OCI-LY7 (cell line): ENCODE measurements around the gene MCAT. TPM values are rescaled to one million over a fixed set of nuclear protein-coding genes. Genes with fewer than 3 reads are reported as not detected.
"Not testable (repeated sequence)": the region's sequence is repeated elsewhere in the genome, so short reads cannot be mapped to it uniquely, and the experiment has no call there.

Experiments
- BruUV-seq: library from RNA; stranded (reverse); fragments of 400-500 nt; replicated peaks from 2 replicates; lab custom pipeline; 2021; lab: Mats Ljungman, UMichigan
- CTCF ChIA-PET: fragments of 300-600 bp; sonication (Branson Sonifier 250); formaldehyde crosslinking; loops from one replicate; lab custom pipeline; 2022; ENCODE audit warnings: antibody characterized with exemption; ENCODE audit not compliant: unreplicated experiment; lab: Charles Lee
- POLR2A ChIA-PET: fragments of 300-600 bp; sonication (Branson Sonifier 250); formaldehyde crosslinking; loops from one replicate; lab custom pipeline; 2022; ENCODE audit warnings: antibody characterized with exemption; lab: Charles Lee
- DNase-seq: peaks from one replicate; pipeline ENCODE4 v3.0.0-alpha.2; 2015; ENCODE audit warnings: low spot score
- H2AFZ ChIP-seq: fragments of 200-600 bp; sonication (generic), shearing (Covaris generic); 2 replicates; pipeline ENCODE4 v1.6.1; 2014; ENCODE audit warnings: mild to moderate bottlenecking, antibody characterized with exemption, low read length, moderate library complexity
- H3K27ac ChIP-seq: fragments of 200-600 bp; sonication (generic); 2 replicates; pipeline ENCODE4 v1.5.1; 2014; ENCODE audit warnings: mixed run types, low read depth, mild to moderate bottlenecking, moderate library complexity, low read length, inconsistent platforms; ENCODE audit not compliant: poor library complexity, severe bottlenecking
- H3K36me3 ChIP-seq: fragments of 200-600 bp; sonication (generic); 2 replicates; pipeline ENCODE4 v1.6.1; 2014; ENCODE audit warnings: mild to moderate bottlenecking, antibody characterized with exemption, low read length, moderate library complexity, mixed read lengths; ENCODE audit not compliant: insufficient read depth
- H3K4me1 ChIP-seq: fragments of 200-600 bp; sonication (generic); 2 replicates; pipeline ENCODE4 v1.5.1; 2014; ENCODE audit warnings: mild to moderate bottlenecking, low read length; ENCODE audit not compliant: insufficient read depth, poor library complexity, severe bottlenecking
- H3K4me2 ChIP-seq: fragments of 200-600 bp; sonication (generic); 2 replicates; pipeline ENCODE4 v1.6.1; 2014; ENCODE audit warnings: mild to moderate bottlenecking, low read length
- H3K4me3 ChIP-seq: fragments of 200-600 bp; sonication (generic); 2 replicates; pipeline ENCODE4 v1.5.1; 2014; ENCODE audit warnings: mild to moderate bottlenecking, low read depth, low read length; ENCODE audit not compliant: poor library complexity, severe bottlenecking
- H3K79me2 ChIP-seq: fragments of 200-600 bp; sonication (generic); 2 replicates; pipeline ENCODE4 v1.6.1; 2016; ENCODE audit warnings: low read depth, mild to moderate bottlenecking, low read length, moderate library complexity, mixed read lengths; ENCODE audit not compliant: insufficient read depth
- H3K9me2 ChIP-seq: fragments of 200-600 bp; sonication (generic); 2 replicates; pipeline ENCODE4 v1.6.1; 2016; ENCODE audit warnings: mild to moderate bottlenecking, low read length, mixed read lengths; ENCODE audit not compliant: insufficient read depth
- H3K9me3 ChIP-seq: fragments of 200-600 bp; sonication (generic); 2 replicates; pipeline ENCODE4 v1.6.1; 2014; ENCODE audit warnings: mild to moderate bottlenecking, mixed run types, low read length, mixed read lengths
- H4K20me1 ChIP-seq: fragments of 200-600 bp; sonication (generic); 2 replicates; pipeline ENCODE4 v1.6.1; 2014; ENCODE audit warnings: mild to moderate bottlenecking, antibody characterized with exemption, low read length, moderate library complexity, mixed read lengths; ENCODE audit not compliant: insufficient read depth
- EZH2phosphoT487 ChIP-seq: fragments of 200-600 bp; sonication (generic); IDR thresholded peaks from 2 replicates; pipeline ENCODE4 v1.6.1; 2018; ENCODE audit warnings: low read depth, borderline replicate concordance, mild to moderate bottlenecking, mixed run types, antibody characterized with exemption, low read length, moderate library complexity, mixed read lengths
- intact Hi-C: fragments of 100-400 bp; cut with micrococcal nuclease; formaldehyde crosslinking; loops from one replicate; pipeline ENCODE4 v1.10.0; 2022; ENCODE audit not compliant: unreplicated experiment
- total RNA-seq, 2 experiments: library from RNA; depleted of rRNA in 1 of 2; stranded (reverse); fragments of >200 nt in 1 of 2; shearing (Covaris generic) in 1 of 2; gene quantifications; 2 replicates each; pipeline ENCODE4 v1.2.3, GENCODE V29; 2014 to 2022
- TF ChIP-seq, protein P1 (sequence below): fragments of 200-600 bp; sonication (generic); conservative IDR thresholded peaks from 2 replicates; pipeline ENCODE4 v1.5.1; 2014; ENCODE audit warnings: mild to moderate bottlenecking, antibody characterized with exemption, low read length, moderate library complexity, mixed read lengths

The MCAT gene
- total RNA-seq, 2 experiments from 2014 or later: 30.6 to 33.2 TPM

DNA sequence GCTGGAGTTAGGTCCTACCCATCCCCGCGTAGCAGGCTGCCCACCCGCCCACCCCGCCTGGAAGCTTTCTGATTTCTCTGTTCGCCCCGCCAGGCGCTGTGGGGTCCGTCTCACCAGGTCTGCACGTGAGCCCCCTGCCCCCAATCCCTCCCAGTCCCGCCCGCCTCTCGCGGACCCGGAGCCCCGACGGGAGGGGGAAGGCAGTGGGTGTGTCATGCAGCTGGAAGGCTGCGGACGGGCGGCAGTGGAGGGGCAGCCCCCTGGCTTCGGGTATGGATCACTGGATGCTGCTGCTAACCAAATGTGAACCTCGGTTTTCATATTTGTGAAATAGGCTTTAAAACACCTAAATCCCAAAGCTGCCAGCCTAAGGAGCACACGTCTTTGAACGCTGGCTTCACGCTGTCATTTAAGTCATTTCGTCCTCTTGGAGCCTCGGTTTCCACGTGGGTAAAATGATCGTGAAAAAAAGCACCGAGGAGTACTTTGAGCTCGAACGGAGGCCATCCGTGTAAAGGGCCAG is 33.2 kb downstream of the MCAT start:
- Histone ChIP-seq H3K4me1 (peaks cover 51% of the 10 kb centered on the region), H4K20me1 (no peaks in the 10 kb centered on the region), H2AFZ (no peak overlapping the region), H3K4me3 (peak overlapping the region; percentile 97), H3K36me3 (peaks cover 36% of the 10 kb centered on the region), H3K9me2 (no peaks in the 10 kb centered on the region), H3K9me3 (no peaks in the 10 kb centered on the region), H3K27ac (peak overlapping the region; percentile 96), H3K79me2 (peaks cover 43% of the 10 kb centered on the region), H3K4me2 (peak overlapping the region; percentile 87)
- BruUV-seq: no TSS peak
- ChIA-PET CTCF (no interaction called here), POLR2A (interaction anchor here (0.6 kb wide), 2 partner anchors 17 to 1160 kb away, joined by 3 to 6 read pairs; no protein-coding TSS in a partner anchor)
- no peak for TF ChIP-seq EZH2phosphoT487
- TF ChIP-seq, protein P1, sequence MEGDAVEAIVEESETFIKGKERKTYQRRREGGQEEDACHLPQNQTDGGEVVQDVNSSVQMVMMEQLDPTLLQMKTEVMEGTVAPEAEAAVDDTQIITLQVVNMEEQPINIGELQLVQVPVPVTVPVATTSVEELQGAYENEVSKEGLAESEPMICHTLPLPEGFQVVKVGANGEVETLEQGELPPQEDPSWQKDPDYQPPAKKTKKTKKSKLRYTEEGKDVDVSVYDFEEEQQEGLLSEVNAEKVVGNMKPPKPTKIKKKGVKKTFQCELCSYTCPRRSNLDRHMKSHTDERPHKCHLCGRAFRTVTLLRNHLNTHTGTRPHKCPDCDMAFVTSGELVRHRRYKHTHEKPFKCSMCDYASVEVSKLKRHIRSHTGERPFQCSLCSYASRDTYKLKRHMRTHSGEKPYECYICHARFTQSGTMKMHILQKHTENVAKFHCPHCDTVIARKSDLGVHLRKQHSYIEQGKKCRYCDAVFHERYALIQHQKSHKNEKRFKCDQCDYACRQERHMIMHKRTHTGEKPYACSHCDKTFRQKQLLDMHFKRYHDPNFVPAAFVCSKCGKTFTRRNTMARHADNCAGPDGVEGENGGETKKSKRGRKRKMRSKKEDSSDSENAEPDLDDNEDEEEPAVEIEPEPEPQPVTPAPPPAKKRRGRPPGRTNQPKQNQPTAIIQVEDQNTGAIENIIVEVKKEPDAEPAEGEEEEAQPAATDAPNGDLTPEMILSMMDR: no peak
- intact Hi-C loops: loop anchor here (2.0 kb wide), 1 partner anchor 21 kb away; the partner anchor contains the start of gene TTLL1
- no peak for DNase-seq

DNA sequence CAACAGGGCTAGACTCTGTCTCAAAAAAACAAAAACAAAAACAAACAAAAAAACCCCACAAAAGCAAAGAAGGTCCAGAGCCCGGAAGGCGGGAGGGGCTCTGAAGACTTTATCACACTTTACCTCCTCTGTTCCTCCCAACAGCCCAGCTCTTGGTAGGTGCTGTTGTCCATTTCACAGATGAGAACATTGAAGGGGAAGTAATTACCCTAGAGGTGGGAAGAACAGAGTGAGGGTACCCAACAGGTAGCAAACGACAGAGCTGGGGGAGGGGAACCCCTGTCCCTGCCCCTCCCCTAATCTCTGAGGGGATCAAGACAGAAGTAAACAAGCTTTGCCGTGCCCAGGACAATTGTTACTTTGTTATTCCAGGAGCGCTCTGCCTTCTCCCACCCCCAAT is 33.7 kb downstream of the MCAT start:
- peaks cover 31% of the 10 kb centered on the region for H3K36me3 ChIP-seq
- no peaks in the 10 kb centered on the region for H4K20me1 ChIP-seq
- peak overlapping the region; percentile 87 for H3K4me2 ChIP-seq
- no peak for DNase-seq
- ChIA-PET POLR2A (interaction anchor here (0.6 kb wide), 1 partner anchor 17 kb away, joined by 6 read pairs; no protein-coding TSS in a partner anchor), CTCF (no interaction called here)
- H3K4me1 ChIP-seq: peaks cover 50% of the 10 kb centered on the region
- no peaks in the 10 kb centered on the region for H3K9me2 ChIP-seq
- no peak for TF ChIP-seq EZH2phosphoT487
- TF ChIP-seq, protein P1: no peak
- peak overlapping the region; percentile 97 for H3K4me3 ChIP-seq
- H3K9me3 ChIP-seq: no peaks in the 10 kb centered on the region
- no TSS peak for BruUV-seq
- no peak overlapping the region for H2AFZ ChIP-seq
- no peak overlapping the region for H3K27ac ChIP-seq
- intact Hi-C loops: no loop called here
- peaks cover 38% of the 10 kb centered on the region for H3K79me2 ChIP-seq

DNA sequence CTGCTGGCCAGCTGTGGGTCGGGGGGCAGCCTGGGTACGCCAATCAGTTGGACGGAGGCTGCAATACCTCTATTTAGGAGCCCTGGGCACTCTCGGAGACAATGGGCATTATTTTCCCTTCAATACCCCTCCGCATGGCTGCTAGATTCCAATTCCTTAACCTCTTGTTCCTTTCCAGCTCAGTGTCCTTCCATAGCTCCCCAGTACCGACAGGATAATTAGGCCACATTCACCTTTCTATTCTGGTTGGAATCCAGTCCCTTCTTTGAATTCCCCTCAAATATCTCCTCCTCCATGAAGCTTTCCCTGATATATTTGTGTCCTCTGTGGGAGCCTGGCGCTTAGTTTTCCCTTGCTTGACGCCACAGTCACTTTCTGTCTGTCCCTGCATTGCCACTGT is 36.9 kb downstream of the MCAT start:
- H3K9me2 ChIP-seq: no peaks in the 10 kb centered on the region
- TF ChIP-seq EZH2phosphoT487: no peak
- intact Hi-C loops: no loop called here
- H4K20me1 ChIP-seq: no peaks in the 10 kb centered on the region
- DNase-seq: no peak
- TSS peak; percentile 54 for BruUV-seq
- no peaks in the 10 kb centered on the region for H3K9me3 ChIP-seq
- peaks cover under 1% of the 10 kb centered on the region; the same call in 1 of the 2 replicates for H3K36me3 ChIP-seq
- peaks cover 40% of the 10 kb centered on the region for H3K4me1 ChIP-seq
- ChIA-PET CTCF (no interaction called here), POLR2A (no interaction called here)
- H3K27ac ChIP-seq: no peak overlapping the region
- H3K4me3 ChIP-seq: no peak overlapping the region
- no peak overlapping the region for H3K4me2 ChIP-seq
- no peak overlapping the region for H2AFZ ChIP-seq
- H3K79me2 ChIP-seq: peaks cover 6% of the 10 kb centered on the region

DNA sequence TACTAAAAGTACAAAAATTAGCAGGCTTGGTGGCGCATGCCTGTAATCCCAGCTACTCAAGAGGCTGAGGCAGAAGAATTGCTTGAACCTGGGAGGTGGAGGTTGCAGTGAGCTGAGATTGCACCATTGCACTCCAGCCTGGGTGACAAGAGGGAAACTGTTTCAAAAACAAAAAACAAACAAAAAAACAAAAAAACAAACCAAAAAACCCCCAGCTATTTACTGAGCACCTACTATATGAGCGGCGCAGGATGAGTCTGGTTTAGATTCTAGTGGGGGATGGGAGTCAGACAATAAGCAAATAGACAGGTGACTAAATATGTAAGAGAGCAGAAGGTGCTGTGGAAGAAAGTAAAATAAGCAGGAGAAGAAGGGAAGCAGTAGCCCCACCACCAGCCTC is 38.2 kb downstream of the MCAT start:
- H3K4me1 ChIP-seq: peaks cover 36% of the 10 kb centered on the region
- H3K9me3 ChIP-seq, DNase-seq, H3K36me3 ChIP-seq, POLR2A ChIA-PET, CTCF ChIA-PET, H3K79me2 ChIP-seq, BruUV-seq, H3K4me3 ChIP-seq, H3K4me2 ChIP-seq, H4K20me1 ChIP-seq, intact Hi-C loops, H3K9me2 ChIP-seq, H3K27ac ChIP-seq, H2AFZ ChIP-seq: not testable (repeated sequence)

DNA sequence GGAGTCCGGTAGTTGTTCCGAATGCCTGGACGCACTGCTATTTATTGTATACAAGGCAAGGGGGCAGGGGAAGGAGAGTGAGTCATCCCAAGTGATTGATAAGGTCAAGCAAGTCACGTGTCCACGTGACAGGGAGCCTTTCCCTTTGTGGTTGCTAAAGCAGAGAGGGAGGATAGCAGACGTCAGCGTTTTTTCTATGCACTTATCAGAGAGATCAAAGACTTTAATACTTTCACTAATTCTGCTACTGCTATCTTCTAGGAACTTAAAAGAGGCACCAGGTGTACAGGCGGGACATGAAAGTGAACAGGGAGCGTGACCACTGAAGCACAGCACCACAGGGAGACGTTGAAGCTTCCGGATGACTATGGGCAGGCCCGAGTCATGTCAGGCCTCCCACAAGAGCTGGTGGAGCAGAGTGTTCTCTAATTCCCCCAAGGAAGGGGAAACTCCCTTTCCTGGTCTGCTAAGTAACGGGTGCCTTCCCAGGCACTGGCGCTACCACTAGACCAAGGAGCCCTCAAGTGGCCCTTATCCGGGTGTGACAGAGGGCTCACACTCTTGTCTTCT is 39.1 kb downstream of the MCAT start:
- H3K9me2 ChIP-seq, H3K36me3 ChIP-seq, POLR2A ChIA-PET, H2AFZ ChIP-seq, H3K4me3 ChIP-seq, H3K9me3 ChIP-seq, CTCF ChIA-PET, H4K20me1 ChIP-seq, H3K27ac ChIP-seq, H3K79me2 ChIP-seq, BruUV-seq, intact Hi-C loops: not testable (repeated sequence)
- peaks cover 29% of the 10 kb centered on the region for H3K4me1 ChIP-seq
- peak overlapping the region; percentile 38 for H3K4me2 ChIP-seq
- peak; percentile 46 for DNase-seq
